Endothelial cell of umbilical vein (primary cell): Measurements from ENCODE around the gene ZBP1.

Experiments used
- CTCF ChIP-seq, 2 donors: IDR thresholded peaks; 1 replicate in 1 of 2; 2 replicates in 1 of 2; pipeline ENCODE4 v1.5.1; 2011; ENCODE audit warnings: low read length in 2 of 2, mild to moderate bottlenecking in 2 of 2, moderate library complexity in 2 of 2, control low read depth in 1 of 2, inconsistent platforms in 1 of 2, low read depth in 1 of 2; ENCODE audit not compliant: insufficient read depth in 1 of 2; ENCODE audit errors: extremely low read depth in 1 of 2
- EZH2 ChIP-seq: IDR thresholded peaks from 2 replicates; pipeline ENCODE4 v1.6.1; 2012; ENCODE audit warnings: borderline replicate concordance, low read depth, mild to moderate bottlenecking, moderate library complexity, low read length, inconsistent platforms; ENCODE audit not compliant: severe bottlenecking
- GATA2 ChIP-seq: IDR thresholded peaks from 2 replicates; pipeline ENCODE4 v1.7.0; 2011; ENCODE audit warnings: low read depth, mild to moderate bottlenecking, moderate library complexity, mixed read lengths, low read length; ENCODE audit not compliant: insufficient read length, insufficient read depth
- JUN ChIP-seq: IDR thresholded peaks from 2 replicates; pipeline ENCODE4 v1.6.1; 2011; ENCODE audit warnings: borderline replicate concordance, low read depth; ENCODE audit not compliant: insufficient read length, insufficient read depth
- POLR2A ChIP-seq: IDR thresholded peaks from 2 replicates; pipeline ENCODE4 v1.6.1; 2012; ENCODE audit warnings: low read depth, mild to moderate bottlenecking, control low read depth, low read length
- POLR2AphosphoS5 ChIP-seq: IDR thresholded peaks from 2 replicates; pipeline ENCODE4 v1.6.1; 2012; ENCODE audit warnings: low read depth, mild to moderate bottlenecking, control low read depth, low read length, moderate library complexity; ENCODE audit not compliant: insufficient read depth

- TF ChIP-seq POLR2A (no peak), CTCF (IDR thresholded peaks at IDR 0.05; ENCODE audit: extremely low read depth in 1 of 2, insufficient read depth in 1 of 2, low read depth in 1 of 2, low read length in 2 of 2) (no peak), POLR2AphosphoS5 (no peak), JUN (no peak), GATA2 (no peak), EZH2 (no peak)
Measured at GRCh38 chr20:57648878-57649616, 28.8 kb upstream of the ZBP1 start.
